Measurements from ENCODE around the gene OLIG2.

Gene OLIG2

DNA sequence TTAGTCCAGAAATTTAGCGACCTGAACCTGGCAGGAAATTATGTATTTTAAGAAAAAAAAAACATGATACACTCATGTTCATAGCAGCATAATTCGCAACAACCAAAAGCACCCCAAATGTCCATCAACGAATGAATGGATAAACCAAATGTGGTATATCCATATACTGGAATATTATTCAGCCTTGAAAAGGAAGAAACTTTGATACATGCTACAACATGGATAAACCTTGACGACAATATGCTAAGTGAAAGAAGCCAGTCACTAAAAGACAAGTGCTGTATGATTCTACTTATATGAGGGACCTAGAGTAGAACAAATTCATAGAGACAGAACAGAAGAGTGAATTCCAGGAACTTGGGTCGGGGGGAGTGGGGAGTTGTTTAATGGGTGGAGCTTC, 43.5 kb downstream of the OLIG2 start:
- no peak for DNase-seq

DNA sequence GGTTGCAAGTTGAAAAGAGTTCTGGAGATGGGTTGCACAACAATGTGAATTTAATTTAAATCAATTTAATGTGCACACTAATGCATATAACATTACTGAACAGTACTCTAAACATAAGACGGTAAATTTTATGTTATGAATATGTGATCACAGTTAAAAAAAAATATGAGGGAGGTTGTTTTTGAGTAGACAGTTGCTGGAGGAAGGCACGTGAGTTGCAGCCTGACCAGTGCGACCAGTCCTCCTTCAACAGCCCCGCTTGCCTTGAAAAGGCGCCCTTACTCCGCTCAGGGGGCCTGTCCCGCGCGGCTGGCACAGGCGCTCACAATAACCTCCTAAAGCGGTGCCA, 43.9 kb downstream of the OLIG2 start:
- DNase-seq, result no peak

DNA sequence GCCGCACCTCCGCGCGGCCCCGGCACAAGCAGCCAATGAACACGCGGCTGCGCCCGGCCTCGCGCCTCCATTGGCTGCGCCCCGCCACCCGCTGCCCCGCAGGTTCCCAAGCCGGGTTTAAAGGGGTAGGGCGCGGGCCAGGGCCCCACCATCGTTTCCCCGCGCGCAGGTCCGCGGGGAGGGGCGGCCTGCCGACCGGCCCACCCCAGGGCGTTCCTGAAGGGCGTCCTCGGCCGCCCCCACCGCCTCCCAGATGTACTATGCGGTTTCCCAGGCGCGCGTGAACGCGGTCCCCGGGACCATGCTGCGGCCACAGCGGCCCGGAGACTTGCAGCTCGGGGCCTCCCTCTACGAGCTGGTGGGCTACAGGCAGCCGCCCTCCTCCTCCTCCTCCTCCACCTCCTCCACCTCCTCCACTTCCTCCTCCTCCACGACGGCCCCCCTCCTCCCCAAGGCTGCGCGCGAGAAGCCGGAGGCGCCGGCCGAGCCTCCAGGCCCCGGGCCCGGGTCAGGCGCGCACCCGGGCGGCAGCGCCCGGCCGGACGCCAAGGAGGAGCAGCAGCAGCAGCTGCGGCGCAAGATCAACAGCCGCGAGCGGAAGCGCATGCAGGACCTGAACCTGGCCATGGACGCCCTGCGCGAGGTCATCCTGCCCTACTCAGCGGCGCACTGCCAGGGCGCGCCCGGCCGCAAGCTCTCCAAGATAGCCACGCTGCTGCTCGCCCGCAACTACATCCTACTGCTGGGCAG, 44.4 kb downstream of the OLIG2 start, which contains the start of gene OLIG1:
TSS of gene OLIG1 (plus strand) at position 148 of the 750 bp plus-strand sequence. CDS start at position 254, 106 bp downstream.
- peak; percentile 38 for DNase-seq

DNA sequence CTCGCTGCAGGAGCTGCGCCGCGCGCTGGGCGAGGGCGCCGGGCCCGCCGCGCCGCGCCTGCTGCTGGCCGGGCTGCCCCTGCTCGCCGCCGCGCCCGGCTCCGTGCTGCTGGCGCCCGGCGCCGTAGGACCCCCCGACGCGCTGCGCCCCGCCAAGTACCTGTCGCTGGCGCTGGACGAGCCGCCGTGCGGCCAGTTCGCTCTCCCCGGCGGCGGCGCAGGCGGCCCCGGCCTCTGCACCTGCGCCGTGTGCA, 44.9 kb downstream of the OLIG2 start:
- DNase-seq, result no peak

DNA sequence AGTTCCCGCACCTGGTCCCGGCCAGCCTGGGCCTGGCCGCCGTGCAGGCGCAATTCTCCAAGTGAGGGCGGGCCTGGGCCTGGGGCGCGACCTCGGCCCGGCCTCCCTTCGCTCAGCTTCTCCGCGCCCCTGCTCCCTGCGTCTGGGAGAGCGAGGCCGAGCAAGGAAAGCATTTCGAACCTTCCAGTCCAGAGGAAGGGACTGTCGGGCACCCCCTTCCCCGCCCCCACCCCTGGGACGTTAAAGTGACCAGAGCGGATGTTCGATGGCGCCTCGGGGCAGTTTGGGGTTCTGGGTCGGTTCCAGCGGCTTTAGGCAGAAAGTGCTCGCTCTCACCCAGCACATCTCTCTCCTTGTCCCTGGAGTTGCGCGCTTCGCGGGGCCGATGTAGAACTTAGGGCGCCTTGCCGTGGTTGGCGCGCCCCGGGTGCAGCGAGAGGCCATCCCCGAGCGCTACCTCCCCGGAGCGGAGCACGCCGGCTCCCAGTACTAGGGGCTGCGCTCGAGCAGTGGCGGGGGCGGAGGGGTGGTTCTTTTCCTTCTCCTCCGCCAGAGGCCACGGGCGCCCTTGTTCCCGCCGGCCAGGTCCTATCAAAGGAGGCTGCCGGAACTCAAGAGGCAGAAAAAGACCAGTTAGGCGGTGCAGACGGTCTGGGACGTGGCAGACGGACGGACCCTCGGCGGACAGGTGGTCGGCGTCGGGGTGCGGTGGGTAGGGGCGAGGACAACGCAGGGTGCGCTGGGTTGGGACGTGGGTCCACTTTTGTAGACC, 45.4 kb downstream of the OLIG2 start:
- no peak for DNase-seq

DNA sequence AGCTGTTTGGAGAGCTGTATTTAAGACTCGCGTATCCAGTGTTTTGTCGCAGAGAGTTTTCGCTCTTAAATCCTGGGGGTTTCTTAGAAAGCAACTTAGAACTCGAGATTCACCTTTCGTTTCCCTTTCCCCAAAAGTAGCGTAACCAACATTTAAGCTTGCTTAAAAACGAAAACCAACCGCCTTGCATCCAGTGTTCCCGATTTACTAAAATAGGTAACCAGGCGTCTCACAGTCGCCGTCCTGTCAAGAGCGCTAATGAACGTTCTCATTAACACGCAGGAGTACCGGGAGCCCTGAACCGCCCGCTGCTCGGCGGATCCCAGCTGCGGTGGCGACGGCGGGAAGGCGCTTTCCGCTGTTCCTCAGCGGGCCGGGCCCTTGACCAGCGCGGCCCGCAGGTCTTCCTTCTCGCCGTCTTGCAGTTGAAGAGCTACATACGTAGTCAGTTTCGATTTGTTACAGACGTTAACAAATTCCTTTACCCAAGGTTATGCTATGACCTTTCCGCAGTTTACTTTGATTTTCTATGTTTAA, 46.1 kb downstream of the OLIG2 start:
- no peak for DNase-seq

DNA sequence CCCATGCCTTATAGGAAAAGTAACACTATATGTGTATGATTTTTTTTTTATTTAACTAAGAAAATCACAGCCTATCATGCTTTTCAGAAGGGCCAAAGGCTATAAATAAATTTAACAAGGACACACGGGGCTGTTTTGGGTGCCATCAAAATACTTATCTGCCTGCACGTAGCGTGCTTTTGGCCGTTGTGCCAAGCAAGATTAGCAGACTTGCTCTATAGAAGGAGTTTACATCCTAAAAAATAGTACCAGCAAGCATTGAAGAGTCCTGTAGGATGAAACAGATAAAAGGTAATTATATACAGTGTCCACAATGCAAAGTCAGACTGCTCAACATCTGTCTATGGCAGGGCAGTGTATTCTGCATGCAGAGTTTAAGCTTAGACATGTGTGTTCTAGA, 47.9 kb downstream of the OLIG2 start:
- no peak for DNase-seq

DNA sequence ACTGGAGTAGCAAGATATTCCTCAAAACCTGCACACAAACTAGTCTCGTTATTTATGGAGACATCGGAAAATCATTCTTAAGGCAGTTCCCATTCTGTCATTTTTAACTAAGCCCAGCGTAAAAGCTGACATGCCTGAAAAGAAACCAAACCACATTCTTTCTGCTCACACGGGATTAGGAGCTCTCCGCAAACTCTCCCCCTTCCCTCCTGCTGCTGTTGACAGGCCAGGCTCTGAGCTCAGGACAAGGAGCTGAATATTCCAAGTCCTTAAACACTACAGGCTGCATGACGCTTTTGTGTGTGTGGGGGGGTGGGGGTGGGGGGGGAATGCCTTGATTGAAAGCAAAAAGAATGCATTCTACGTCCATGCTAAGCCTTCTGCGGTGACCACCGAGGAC, 49.4 kb downstream of the OLIG2 start:
- DNase-seq, result no peak

DNA sequence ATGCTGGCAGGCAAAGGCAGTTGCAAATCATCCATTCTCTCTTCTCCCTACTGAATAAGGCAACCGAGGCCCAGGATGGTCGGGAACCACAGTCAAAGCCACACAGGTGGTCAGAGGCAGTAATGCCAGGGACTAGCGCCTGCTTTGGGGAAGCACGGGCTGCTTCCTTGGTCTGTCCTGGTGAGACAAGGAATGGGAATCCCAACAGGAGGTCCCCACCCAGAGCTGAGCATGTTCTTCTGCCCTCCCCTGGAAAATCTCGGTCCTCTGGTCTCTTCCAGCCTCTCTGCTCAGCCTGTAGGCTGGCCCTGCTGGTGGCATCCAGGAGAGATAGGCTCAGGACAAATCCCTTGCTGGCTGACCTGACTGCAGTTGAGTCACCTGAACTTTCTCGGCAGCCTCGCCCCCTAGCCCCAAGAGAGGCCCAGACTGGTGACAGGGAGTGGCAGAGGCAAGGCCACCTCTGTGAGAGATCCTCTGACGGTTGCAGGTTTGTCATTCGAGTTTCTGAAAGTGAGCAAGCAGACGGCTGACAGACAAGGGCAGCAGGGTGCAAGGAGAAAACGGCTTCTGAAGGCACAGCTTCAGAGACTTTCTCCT, 50.0 kb downstream of the OLIG2 start:
- no peak for DNase-seq

DNA sequence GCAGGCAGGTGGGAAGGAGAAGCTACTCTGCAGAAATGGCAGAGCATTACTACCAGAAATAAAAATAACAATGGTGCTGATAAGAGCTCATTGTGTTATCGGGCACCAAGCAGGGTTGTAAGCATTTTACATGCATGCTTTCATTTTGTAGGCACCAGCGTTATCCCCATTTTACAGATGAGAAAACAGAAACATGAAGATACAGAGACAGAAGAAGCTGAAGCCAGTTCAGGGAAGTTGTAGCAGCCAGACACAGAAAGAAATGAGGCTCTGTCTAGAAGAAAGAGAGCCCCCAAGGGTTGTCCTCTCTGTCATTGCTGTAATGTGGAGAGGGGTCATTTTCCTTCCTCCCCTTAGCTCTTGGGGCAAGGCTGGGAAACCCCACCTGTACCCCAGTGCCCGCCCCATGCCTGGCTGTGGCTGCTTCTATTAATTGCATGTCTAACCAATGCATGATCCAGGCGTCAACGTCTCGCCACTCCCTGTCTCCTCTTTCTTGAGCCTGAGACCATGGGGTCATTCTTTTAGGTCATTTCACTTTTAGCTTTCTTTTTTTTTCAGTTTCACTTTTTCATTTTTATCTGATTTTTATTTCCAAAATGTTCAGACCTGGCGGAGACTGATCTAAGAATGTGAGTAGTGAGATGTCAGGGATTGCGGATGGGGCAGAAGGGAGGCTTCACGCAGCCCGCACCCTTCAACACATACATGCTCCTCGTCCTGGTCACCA, 51.0 kb downstream of the OLIG2 start:
- no peak for DNase-seq
